HG02973 (cell line): ENCODE results near the gene CXCL6.

ENCODE experiments used
- ATAC-seq: cut with Tn5 transposase; IDR thresholded peaks from one replicate; pipeline ENCODE4 v1.9.1; 2021; ENCODE audit warnings: moderate library complexity; ENCODE audit not compliant: unreplicated experiment

The CXCL6 gene

GRCh38 chr4:73841243-73841925 lies 4.9 kb downstream of the CXCL6 start:
- ATAC-seq, result no peak

- ATAC-seq, result no peak
Measured at GRCh38 chr4:73842696-73843095, 6.2 kb downstream of the CXCL6 start.

GRCh38 chr4:73843369-73843768 lies 6.9 kb downstream of the CXCL6 start:
- no peak for ATAC-seq

- ATAC-seq, result no peak
Measured at GRCh38 chr4:73844345-73844744, 7.9 kb downstream of the CXCL6 start.

GRCh38 chr4:73844806-73845205 lies 8.3 kb downstream of the CXCL6 start:
- ATAC-seq, result no peak

- ATAC-seq, result no peak
Measured at GRCh38 chr4:73847526-73848182, 11.2 kb downstream of the CXCL6 start.

GRCh38 chr4:73848183-73848777 lies 11.8 kb downstream of the CXCL6 start:
- no peak for ATAC-seq

GRCh38 chr4:73850261-73850970 lies 13.9 kb downstream of the CXCL6 start:
- ATAC-seq, result no peak

- ATAC-seq, result no peak
Measured at GRCh38 chr4:73851293-73851692, 14.8 kb downstream of the CXCL6 start.

GRCh38 chr4:73852771-73853170 lies 16.3 kb downstream of the CXCL6 start:
- ATAC-seq, result no peak

- ATAC-seq, result no peak
Measured at GRCh38 chr4:73853246-73853704, 16.8 kb downstream of the CXCL6 start, which contains the start of gene PF4V1. Gene PF4V1 (plus strand): TSS chr4:73853296. CDS start chr4:73853363, 67 bp downstream.

- ATAC-seq, result no peak
Measured at GRCh38 chr4:73853718-73854473, 17.4 kb downstream of the CXCL6 start.

GRCh38 chr4:73855406-73855805 lies 18.9 kb downstream of the CXCL6 start:
- ATAC-seq, result no peak

GRCh38 chr4:73856518-73856917 lies 20.0 kb downstream of the CXCL6 start:
- ATAC-seq, result no peak

GRCh38 chr4:73859614-73860088 lies 23.2 kb downstream of the CXCL6 start:
- ATAC-seq, result no peak

- no peak for ATAC-seq
Measured at GRCh38 chr4:73860181-73860580, 23.7 kb downstream of the CXCL6 start.

GRCh38 chr4:73860917-73861316 lies 24.4 kb downstream of the CXCL6 start:
- no peak for ATAC-seq

GRCh38 chr4:73862322-73862721 lies 25.8 kb downstream of the CXCL6 start:
- no peak for ATAC-seq

- no peak for ATAC-seq
Measured at GRCh38 chr4:73864365-73864764, 27.9 kb downstream of the CXCL6 start.

- no peak for ATAC-seq
Measured at GRCh38 chr4:73864961-73865360, 28.5 kb downstream of the CXCL6 start.
